SKM-1 treated with dmso at 0.1 percent for 144 hours (cell line): ENCODE results near the gene SOX10.

ENCODE experiments used
- DNase-seq: peaks from one replicate; lab custom pipeline; 2025; ENCODE audit not compliant: unreplicated experiment; lab: John Stamatoyannopoulos, UW

SOX10 gene

GRCh38 chr22:37983860-37984791 lies at the start of gene SOX10:
SOX10 (minus strand) TSS chr22:37984555; CDS start chr22:37983784, 771 bp downstream.
- DNase-seq: no peak

- no peak for DNase-seq
Observed at GRCh38 chr22:38033522-38034277, 49.3 kb upstream of the SOX10 start.

GRCh38 chr22:38032681-38033521 lies 48.5 kb upstream of the SOX10 start:
- DNase-seq: peak; percentile 27

GRCh38 chr22:38031491-38031890 lies 47.1 kb upstream of the SOX10 start:
- DNase-seq: no peak

GRCh38 chr22:38030311-38031133 lies 46.2 kb upstream of the SOX10 start:
- DNase-seq: no peak

- DNase-seq: no peak
Observed at GRCh38 chr22:38029901-38030300, 45.5 kb upstream of the SOX10 start.

GRCh38 chr22:38029370-38029769 lies 45.0 kb upstream of the SOX10 start:
- no peak for DNase-seq

- DNase-seq: no peak
Observed at GRCh38 chr22:38028344-38029130, 44.2 kb upstream of the SOX10 start.

GRCh38 chr22:38027487-38027886 lies 43.1 kb upstream of the SOX10 start:
- no peak for DNase-seq

- DNase-seq: no peak
Observed at GRCh38 chr22:38026130-38027111, 42.1 kb upstream of the SOX10 start.

GRCh38 chr22:38025514-38025913 lies 41.2 kb upstream of the SOX10 start:
- DNase-seq: no peak

GRCh38 chr22:38023045-38023444 lies 38.7 kb upstream of the SOX10 start:
- DNase-seq: no peak

- no peak for DNase-seq
Observed at GRCh38 chr22:38021206-38021605, 36.9 kb upstream of the SOX10 start.

GRCh38 chr22:38018938-38019827 lies 34.8 kb upstream of the SOX10 start:
- no peak for DNase-seq

- DNase-seq: no peak
Observed at GRCh38 chr22:38017939-38018885, 33.9 kb upstream of the SOX10 start.

GRCh38 chr22:38017272-38017920 lies 33.0 kb upstream of the SOX10 start:
- DNase-seq: peak; percentile 52
